Heart left ventricle (tissue), 16 donors: ENCODE results near the gene SEMA4A. TPM values are rescaled to one million over a fixed set of nuclear protein-coding genes. Genes with fewer than 3 reads are reported as not detected.
A peak's percentile ranks its signal among the peaks of the same experiment; 100 is the strongest.
"Not testable (repeated sequence)": the region's sequence is repeated elsewhere in the genome, so short reads cannot be mapped to it uniquely, and the experiment has no call there.

ENCODE experiments used
- ATAC-seq, 4 donors: fragments of 200-7000 bp; cut with Tn5 transposase; one replicate each; pipeline ENCODE4 v1.9.1; 2020 to 2022; ENCODE audit warnings: moderate library complexity in 4 of 4, mild to moderate bottlenecking in 3 of 4, moderate number of reproducible peaks in 1 of 4
- DNase-seq, 5 donors: peaks; one replicate each; pipeline ENCODE4 v3.0.0-alpha.2; 2020
- H3K27ac ChIP-seq, 12 donors: fragments of 200-600 bp; sonication (generic) in 4 of 12; one replicate each; pipeline versions ENCODE4 v1.5.0 to v1.8.0; 2016 to 2022; ENCODE audit warnings: mild to moderate bottlenecking in 2 of 12
- H3K27me3 ChIP-seq, 9 donors: fragments of 200-600 bp; sonication (generic) in 2 of 9; one replicate each; pipeline versions ENCODE4 v1.5.1 to v1.8.0; 2016 to 2022; ENCODE audit warnings: mild to moderate bottlenecking in 3 of 9
- H3K36me3 ChIP-seq, 9 donors: fragments of 200-600 bp; sonication (generic) in 2 of 9; one replicate each; pipeline versions ENCODE4 v1.5.0 to v1.8.0; 2018 to 2022; ENCODE audit warnings: mild to moderate bottlenecking in 2 of 9
- H3K4me1 ChIP-seq, 12 donors: fragments of 200-600 bp; sonication (generic) in 4 of 12; one replicate each; pipeline versions ENCODE4 v1.5.0 to v1.8.0; 2016 to 2022; ENCODE audit warnings: mild to moderate bottlenecking in 3 of 12
- H3K4me3 ChIP-seq, 12 donors: fragments of 200-600 bp; sonication (generic) in 4 of 12; one replicate each; pipeline versions ENCODE4 v1.5.0 to v1.8.0; 2017 to 2022; ENCODE audit warnings: mild to moderate bottlenecking in 9 of 12, moderate library complexity in 4 of 12
- H3K9me3 ChIP-seq, 12 donors: fragments of 200-600 bp; sonication (generic) in 4 of 12; one replicate each; pipeline versions ENCODE4 v1.5.0 to v1.8.0; 2016 to 2022; ENCODE audit warnings: mild to moderate bottlenecking in 1 of 12
- POLR2A ChIP-seq, 2 donors: fragments of 450-650 bp; IDR thresholded peaks; one replicate each; pipeline ENCODE4 v1.6.1; 2017; ENCODE audit warnings: antibody characterized with exemption in 2 of 2, mild to moderate bottlenecking in 2 of 2, moderate library complexity in 2 of 2
- WGBS, 4 donors: extraction: QIAGEN DNeasy Blood & Tissue Kit in 2 of 4; methylation state at CpG; one replicate each; pipeline versions ENCODE4 v1.1.5 to v1.1.7; 2013 to 2018; 5-methylcytosine and 5-hydroxymethylcytosine counted together
- intact Hi-C, 10 donors: fragments of 100-400 bp; cut with DNase I; formaldehyde crosslinking; loops; one replicate each; pipeline versions ENCODE4 v1.11.1 to v1.14.2; 2022
- polyA plus RNA-seq, 2 donors: library from polyadenylated mRNA; stranded (reverse); fragments of 200-250 nt; gene quantifications; one replicate each; pipeline ENCODE4 v1.2.3, GENCODE V29; 2013
- total RNA-seq, 9 donors: library from RNA; depleted of rRNA in 2 of 9; stranded (reverse); fragments of >200 nt in 2 of 9; fragmentation: NEBNext Ultra II Directional in 3 of 9; extraction: Animal tissue kit (Norgen Biotek cat#: 25700) in 3 of 9; gene quantifications; one replicate each; pipeline versions ENCODE4 v1.1.0 to v1.2.4, GENCODE V29; 2016 to 2023
- TF ChIP-seq, protein P1 (sequence below), 12 donors: fragments of 200-600 bp; sonication (generic) in 4 of 12; IDR thresholded peaks; one replicate each; pipeline versions ENCODE4 v1.5.0 to v1.8.0; 2018 to 2022; ENCODE audit warnings: antibody characterized with exemption in 12 of 12, mild to moderate bottlenecking in 5 of 12
- donor health status: ischemic (EF 13 %, LVEDD 7.1; RV severe dilation, severe dysfunction).
- donor health status: healthy with polysubstance abuse.
- donor health status: DM: no; HTN: yes; CAD: no.
- donor health status: DM: no; HTN: no; CAD: no.
- donor health status: ischemic (EF 25% LVEDD 6.9; RV normal size, moderate dysfunction).
- donor health status: ischemic (EF 25% LVEDD 5.7; RV mildly dilated, moderate dysfunction).
- donor health status: healthy.
- donor health status: DM: yes; HTN: yes; CAD: no.
- donor health status: ischemic (EF 35%, LVEDD 5.7; RV mildly dilated, moderate dysfunction).
- donor health status: nonischemic (EF 11% LVEDD 7.7; RV severe dilation, severe dysfunction).
- donor health status: DM: yes; HTN: yes; CAD: no.
- donor health status: PGD.
- donor health status: ischemic (EF 29% LVEDD 5.4; RV normal size, mild dysfunction).
- donor health status: nonischemic (EF 23%, LVEDD 6.1; RV moderate dilation, normal function).

The SEMA4A gene
- total and polyA plus RNA-seq, 11 donors: 0.60 to 10.2 (median 1.6) TPM

DNA sequence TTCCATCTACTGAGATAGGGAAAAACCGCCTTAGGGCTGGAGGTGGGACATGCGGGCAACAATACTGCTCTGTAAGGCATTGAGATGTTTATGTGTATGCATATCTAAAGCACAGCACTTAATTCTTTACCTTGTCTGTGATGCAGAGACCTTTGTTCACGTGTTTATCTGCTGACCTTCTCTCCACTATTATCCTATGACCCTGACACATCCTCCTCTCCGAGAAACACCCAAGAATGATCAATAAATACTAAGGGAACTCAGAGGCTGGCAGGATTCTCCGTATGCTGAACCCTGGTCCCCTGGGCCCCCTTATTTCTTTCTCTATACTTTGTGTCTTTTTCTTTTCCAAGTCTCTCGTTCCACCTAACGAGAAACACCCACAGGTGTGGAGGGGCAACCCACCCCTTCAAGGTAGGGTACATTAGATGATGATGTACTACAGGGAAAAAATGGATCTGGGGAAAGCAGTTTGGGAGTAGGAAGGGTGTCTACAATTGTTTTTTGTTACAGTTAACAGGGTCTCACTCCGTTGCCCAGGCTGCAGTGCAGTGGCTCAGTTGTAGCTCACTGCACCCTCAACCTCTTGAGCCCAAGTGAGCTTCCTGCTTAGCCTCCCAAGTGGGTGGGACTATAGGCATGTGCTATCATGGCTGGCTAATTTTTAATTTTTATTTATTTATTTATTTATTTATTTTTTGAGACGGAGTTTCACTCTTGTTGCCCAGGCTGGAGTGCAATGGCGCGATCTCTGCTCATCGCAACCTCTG, 28.8 kb downstream of the SEMA4A start:
- H3K27me3 ChIP-seq: peaks cover 0 to 13% (median 0%) of the 10 kb centered on the region in 9 donors
- H3K9me3 ChIP-seq, ATAC-seq, H3K4me3 ChIP-seq, H3K36me3 ChIP-seq, intact Hi-C loops, DNase-seq, H3K27ac ChIP-seq, H3K4me1 ChIP-seq: not testable (repeated sequence)
- 74 to 77% (median 75%) methylated on average over 12 of the region's 12 CpGs for WGBS, 4 donors

DNA sequence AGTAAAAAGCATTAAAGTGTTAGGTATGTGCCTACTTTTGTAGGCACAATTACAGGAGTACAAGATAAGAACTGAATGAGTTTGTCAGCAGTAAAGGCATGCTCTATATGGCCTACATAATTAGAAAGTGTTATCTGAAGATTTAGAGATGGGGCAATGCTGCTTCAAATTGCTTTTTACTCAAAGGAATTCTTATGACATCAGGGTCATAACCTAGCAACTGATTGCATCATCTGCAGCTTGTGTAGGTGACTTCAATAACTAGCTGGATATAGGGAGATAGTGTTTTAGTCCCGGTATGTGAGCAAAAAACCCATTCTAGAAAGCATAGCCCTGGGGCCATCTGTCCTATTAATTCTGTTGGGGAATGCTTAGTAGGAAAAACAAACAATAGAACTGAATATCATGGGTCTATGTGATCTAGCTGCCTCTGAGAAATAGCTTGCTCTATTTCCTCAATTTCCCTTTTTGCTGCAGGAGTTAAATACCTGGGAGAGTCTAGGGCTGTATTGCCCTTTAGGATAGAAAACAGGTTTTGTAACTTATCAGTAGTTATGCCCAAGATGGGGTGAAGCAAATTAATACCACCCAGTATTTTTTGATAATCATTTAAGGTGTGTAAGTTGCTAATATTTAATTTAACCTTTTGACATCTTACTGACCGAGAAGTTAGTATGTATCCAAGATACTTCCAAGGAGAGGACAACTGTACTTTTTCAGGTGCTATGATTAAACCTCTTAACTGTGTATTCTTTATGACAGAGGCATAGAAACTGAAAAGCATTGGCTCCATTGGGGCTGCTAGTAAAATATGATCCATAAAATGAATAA, 33.2 kb downstream of the SEMA4A start:
- H3K9me3 ChIP-seq, H3K27ac ChIP-seq, H3K27me3 ChIP-seq, ATAC-seq, DNase-seq, H3K4me3 ChIP-seq, H3K36me3 ChIP-seq, intact Hi-C loops, H3K4me1 ChIP-seq: not testable (repeated sequence)
- WGBS, 4 donors: 84 to 94% (median 89%) methylated on average over 2 of the region's 2 CpGs

DNA sequence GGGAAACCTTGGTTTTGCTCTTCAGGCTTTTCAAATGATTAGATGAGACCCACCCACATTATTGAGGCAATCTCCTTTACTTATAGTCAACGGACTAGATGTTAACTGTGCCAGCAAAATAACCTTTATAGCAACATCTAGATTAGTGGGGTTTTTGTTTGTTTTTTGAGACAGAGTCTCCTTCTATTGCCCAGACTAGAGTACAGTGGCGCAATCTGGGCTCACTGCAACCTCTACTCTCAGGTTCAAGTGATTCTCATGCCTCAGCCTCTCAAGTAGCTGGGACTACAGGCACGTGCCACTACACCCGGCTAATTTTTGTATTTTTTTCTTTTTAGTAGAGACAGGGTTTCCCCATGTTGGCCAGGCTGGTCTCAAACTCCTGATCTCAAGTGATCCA, 36.9 kb downstream of the SEMA4A start:
- 81 to 84% (median 82%) methylated on average over 4 of the region's 4 CpGs for whole genome bisulfite sequencing, 4 donors
- H3K27me3 ChIP-seq, ATAC-seq, DNase-seq, H3K4me3 ChIP-seq, H3K36me3 ChIP-seq, H3K27ac ChIP-seq, H3K9me3 ChIP-seq: not testable (repeated sequence)
- intact Hi-C loops: loop anchor here in 1 of 10 donors (5.0 kb wide), 1 partner anchor 43 kb away; no protein-coding TSS in a partner anchor
- peaks cover 0 to 18% (median 9%) of the 10 kb centered on the region in 12 donors for H3K4me1 ChIP-seq

DNA sequence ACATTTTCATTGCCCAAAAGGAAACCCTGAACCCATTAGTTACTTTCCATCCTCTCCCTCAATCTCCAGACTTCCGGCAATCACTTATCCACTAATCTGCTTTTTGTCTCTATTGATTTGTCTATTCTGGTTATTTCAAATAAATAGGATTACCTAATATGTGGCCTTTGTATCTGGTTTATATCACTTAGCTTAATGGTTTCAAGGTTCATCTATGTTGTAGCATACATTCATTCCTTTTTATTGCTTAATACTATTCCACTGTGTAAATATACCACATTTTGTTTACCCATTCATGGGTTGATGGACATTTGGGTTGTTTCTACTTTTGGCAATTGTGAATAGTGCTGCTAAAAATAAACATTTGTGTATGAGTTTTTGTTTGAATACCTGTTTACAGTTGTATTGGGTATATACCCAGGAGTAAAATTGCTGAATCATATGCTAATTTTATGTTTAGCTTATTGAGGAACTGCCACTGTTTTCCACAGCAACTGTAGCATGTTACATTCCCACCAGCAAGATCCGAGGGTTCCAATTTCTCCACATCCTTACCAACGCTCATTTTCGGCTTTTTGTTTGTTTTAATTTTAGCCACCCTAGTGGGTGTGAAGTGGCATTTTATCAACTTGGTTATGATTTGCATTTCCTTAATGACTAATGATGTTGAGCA, 38.0 kb downstream of the SEMA4A start:
- TF ChIP-seq POLR2A (IDR thresholded peaks at IDR 0.05): no peak
- TF ChIP-seq, protein P1, sequence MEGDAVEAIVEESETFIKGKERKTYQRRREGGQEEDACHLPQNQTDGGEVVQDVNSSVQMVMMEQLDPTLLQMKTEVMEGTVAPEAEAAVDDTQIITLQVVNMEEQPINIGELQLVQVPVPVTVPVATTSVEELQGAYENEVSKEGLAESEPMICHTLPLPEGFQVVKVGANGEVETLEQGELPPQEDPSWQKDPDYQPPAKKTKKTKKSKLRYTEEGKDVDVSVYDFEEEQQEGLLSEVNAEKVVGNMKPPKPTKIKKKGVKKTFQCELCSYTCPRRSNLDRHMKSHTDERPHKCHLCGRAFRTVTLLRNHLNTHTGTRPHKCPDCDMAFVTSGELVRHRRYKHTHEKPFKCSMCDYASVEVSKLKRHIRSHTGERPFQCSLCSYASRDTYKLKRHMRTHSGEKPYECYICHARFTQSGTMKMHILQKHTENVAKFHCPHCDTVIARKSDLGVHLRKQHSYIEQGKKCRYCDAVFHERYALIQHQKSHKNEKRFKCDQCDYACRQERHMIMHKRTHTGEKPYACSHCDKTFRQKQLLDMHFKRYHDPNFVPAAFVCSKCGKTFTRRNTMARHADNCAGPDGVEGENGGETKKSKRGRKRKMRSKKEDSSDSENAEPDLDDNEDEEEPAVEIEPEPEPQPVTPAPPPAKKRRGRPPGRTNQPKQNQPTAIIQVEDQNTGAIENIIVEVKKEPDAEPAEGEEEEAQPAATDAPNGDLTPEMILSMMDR (IDR thresholded peaks at IDR 0.05): no peak
- intact Hi-C loops: loop anchor here in 1 of 10 donors (5.0 kb wide), 1 partner anchor 44 kb away; no protein-coding TSS in a partner anchor
- peaks cover 0 to 7% (median 0%) of the 10 kb centered on the region in 12 donors for H3K9me3 ChIP-seq
- H3K36me3 ChIP-seq: peaks cover 0 to 12% (median 5%) of the 10 kb centered on the region in 9 donors
- DNase-seq: no peak
- 83 to 88% (median 85%) methylated on average over 4 of the region's 4 CpGs for WGBS, 4 donors
- peaks cover 0 to 30% (median 20%) of the 10 kb centered on the region in 12 donors for H3K4me1 ChIP-seq
- no peak for ATAC-seq
- no peak overlapping the region for H3K27ac ChIP-seq
- H3K27me3 ChIP-seq: no peaks in the 10 kb centered on the region
- H3K4me3 ChIP-seq: no peak overlapping the region

DNA sequence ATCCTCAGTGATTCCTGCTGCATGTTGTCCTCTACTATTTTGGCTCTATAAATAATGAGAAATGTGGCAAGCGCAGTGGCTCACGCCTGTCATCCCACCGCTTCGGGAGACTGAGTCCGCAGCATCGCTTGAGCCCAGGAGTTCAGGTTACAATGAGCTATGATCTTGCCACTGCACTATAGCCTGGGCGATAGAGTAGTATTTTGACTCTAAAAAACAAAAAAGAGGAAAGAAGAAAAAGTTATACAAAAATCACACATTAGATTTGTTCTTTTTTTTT, 39.8 kb downstream of the SEMA4A start:
- intact Hi-C loops: loop anchor here in 1 of 10 donors (2.0 to 5.0 kb wide), 2 partner anchors 32 to 46 kb away; no protein-coding TSS in a partner anchor
- Histone ChIP-seq H3K4me1 (peaks cover 0 to 46% (median 27%) of the 10 kb centered on the region in 12 donors), H3K4me3 (peak overlapping the region; percentile 59 to 99 (median 82)), H3K27ac (peak overlapping the region in 11 of 12 donors; percentile 74 to 92 (median 88)), H3K27me3 (no peaks in the 10 kb centered on the region), H3K36me3 (peaks cover 0 to 23% (median 5%) of the 10 kb centered on the region in 9 donors), H3K9me3 (no peaks in the 10 kb centered on the region)
- ATAC-seq: no peak
- TF ChIP-seq, protein P1 (IDR thresholded peaks at IDR 0.05): no peak
- no peak for TF ChIP-seq POLR2A (IDR thresholded peaks at IDR 0.05)
- whole genome bisulfite sequencing, 4 donors: 77 to 92% (median 89%) methylated on average over 7 of the region's 7 CpGs
- no peak for DNase-seq
